ENCODE data around the gene EIF3L. TPM values are rescaled to one million over a fixed set of nuclear protein-coding genes. Genes with fewer than 3 reads are reported as not detected.

The EIF3L gene
- total RNA-seq, 1 donor from 2014 or later = 725 TPM

DNA sequence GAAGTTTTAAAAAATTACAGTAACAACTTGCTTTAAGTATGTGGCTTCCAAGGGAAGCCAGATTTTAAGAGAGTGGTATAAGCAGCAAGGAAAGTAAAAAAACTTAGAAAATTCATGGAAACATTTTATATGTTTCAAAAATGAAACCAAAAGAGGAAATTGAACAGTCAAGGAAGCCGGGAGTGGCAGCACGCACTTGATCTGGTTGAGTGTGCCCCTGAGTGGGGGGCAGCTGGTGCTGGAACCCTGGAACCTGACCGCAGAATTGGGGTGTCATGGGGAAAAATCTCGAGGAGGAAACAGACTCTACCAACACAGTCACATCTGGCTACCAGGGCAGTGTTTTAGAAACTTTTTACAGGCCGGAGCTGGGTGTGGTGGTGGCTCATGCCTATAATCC, 70.9 kb downstream of the EIF3L start:
- H3K36me3 Mint-ChIP-seq (ENCODE audit: low read depth) = no peaks in the 10 kb centered on the region
- no peaks in the 10 kb centered on the region for H3K4me1 Mint-ChIP-seq
- no peak for DNase-seq (ENCODE audit: low read depth, low spot score)
- TF ChIP-seq, protein P1, sequence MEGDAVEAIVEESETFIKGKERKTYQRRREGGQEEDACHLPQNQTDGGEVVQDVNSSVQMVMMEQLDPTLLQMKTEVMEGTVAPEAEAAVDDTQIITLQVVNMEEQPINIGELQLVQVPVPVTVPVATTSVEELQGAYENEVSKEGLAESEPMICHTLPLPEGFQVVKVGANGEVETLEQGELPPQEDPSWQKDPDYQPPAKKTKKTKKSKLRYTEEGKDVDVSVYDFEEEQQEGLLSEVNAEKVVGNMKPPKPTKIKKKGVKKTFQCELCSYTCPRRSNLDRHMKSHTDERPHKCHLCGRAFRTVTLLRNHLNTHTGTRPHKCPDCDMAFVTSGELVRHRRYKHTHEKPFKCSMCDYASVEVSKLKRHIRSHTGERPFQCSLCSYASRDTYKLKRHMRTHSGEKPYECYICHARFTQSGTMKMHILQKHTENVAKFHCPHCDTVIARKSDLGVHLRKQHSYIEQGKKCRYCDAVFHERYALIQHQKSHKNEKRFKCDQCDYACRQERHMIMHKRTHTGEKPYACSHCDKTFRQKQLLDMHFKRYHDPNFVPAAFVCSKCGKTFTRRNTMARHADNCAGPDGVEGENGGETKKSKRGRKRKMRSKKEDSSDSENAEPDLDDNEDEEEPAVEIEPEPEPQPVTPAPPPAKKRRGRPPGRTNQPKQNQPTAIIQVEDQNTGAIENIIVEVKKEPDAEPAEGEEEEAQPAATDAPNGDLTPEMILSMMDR (conservative IDR thresholded peaks at IDR 0.05) = no peak
- H3K27ac Mint-ChIP-seq (ENCODE audit: unreplicated experiment) = no peak overlapping the region
- H3K27me3 Mint-ChIP-seq (ENCODE audit: low read depth) = no peaks in the 10 kb centered on the region
- H3K4me3 Mint-ChIP-seq = no peak overlapping the region
- H3K9me3 Mint-ChIP-seq = no peaks in the 10 kb centered on the region

DNA sequence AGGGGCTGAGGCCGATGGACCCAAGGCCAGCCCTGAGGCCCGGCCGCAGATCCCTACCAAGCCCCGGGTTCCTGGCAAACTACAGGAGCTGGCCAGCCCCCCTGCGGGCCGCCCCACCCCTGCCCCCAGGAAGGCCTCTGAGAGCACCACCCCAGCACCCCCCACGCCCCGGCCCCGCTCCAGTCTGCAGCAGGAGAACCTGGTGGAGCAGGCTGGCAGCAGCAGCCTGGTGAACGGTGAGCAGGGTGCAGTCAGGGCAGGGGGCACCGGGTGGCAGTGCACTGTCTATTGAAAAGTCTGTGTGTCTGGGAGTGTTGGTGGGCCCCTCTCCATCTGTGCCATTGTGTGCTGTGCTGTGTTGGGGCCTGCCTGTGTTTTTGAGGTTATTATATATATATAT, 73.0 kb downstream of the EIF3L start:
- Mint-ChIP-seq H3K27me3 (ENCODE audit: low read depth) (no peaks in the 10 kb centered on the region), H3K4me1 (no peaks in the 10 kb centered on the region), H3K27ac (ENCODE audit: unreplicated experiment) (no peak overlapping the region), H3K9me3 (no peaks in the 10 kb centered on the region), H3K36me3 (ENCODE audit: low read depth) (no peaks in the 10 kb centered on the region), H3K4me3 (no peak overlapping the region)
- no peak for DNase-seq (ENCODE audit: low read depth, low spot score)
- TF ChIP-seq, protein P1 (conservative IDR thresholded peaks at IDR 0.05) = no peak

GRCh38 chr22:37923927-37924326, 74.7 kb downstream of the EIF3L start:
- no peak overlapping the region for H3K27ac Mint-ChIP-seq (ENCODE audit: unreplicated experiment)
- DNase-seq (ENCODE audit: low read depth, low spot score) = no peak
- no peaks in the 10 kb centered on the region for H3K9me3 Mint-ChIP-seq
- H3K4me1 Mint-ChIP-seq = no peaks in the 10 kb centered on the region
- TF ChIP-seq, protein P1 (conservative IDR thresholded peaks at IDR 0.05) = no peak
- no peaks in the 10 kb centered on the region for H3K27me3 Mint-ChIP-seq (ENCODE audit: low read depth)
- no peak overlapping the region for H3K4me3 Mint-ChIP-seq
- peaks cover 3% of the 10 kb centered on the region for H3K36me3 Mint-ChIP-seq (ENCODE audit: low read depth)

- Mint-ChIP-seq H3K36me3 (ENCODE audit: low read depth) (peaks cover 3% of the 10 kb centered on the region), H3K4me3 (no peak overlapping the region), H3K4me1 (no peaks in the 10 kb centered on the region), H3K27ac (ENCODE audit: unreplicated experiment) (no peak overlapping the region), H3K27me3 (ENCODE audit: low read depth) (no peaks in the 10 kb centered on the region), H3K9me3 (no peaks in the 10 kb centered on the region)
- no peak for DNase-seq (ENCODE audit: low read depth, low spot score)
- TF ChIP-seq, protein P1 (conservative IDR thresholded peaks at IDR 0.05) = no peak
These were observed 75.3 kb downstream of the EIF3L start for GRCh38 chr22:37924386-37925065.

DNA sequence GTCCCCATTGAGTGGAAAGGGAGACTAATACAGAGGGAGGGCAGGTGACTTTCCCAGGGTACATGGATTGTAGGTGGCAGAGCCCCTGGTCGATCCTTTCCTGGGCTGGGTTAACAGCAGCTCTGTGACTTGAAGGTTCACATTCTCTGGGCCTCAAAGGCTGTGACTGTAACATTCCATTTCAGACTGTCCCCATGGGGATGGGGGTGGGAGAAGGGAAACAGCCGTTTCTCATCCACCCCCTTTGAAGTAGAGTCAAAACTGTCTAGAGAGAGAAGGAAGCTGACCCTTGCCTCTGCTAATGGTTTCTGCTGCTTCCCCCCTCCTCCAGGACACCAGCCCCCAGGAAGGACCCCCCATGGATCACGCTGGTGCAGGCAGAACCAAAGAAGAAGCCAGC, 76.1 kb downstream of the EIF3L start:
- Mint-ChIP-seq H3K9me3 (no peaks in the 10 kb centered on the region), H3K4me3 (no peak overlapping the region), H3K4me1 (no peaks in the 10 kb centered on the region), H3K27ac (ENCODE audit: unreplicated experiment) (peak overlapping the region; percentile 78), H3K36me3 (ENCODE audit: low read depth) (peaks cover 3% of the 10 kb centered on the region), H3K27me3 (ENCODE audit: low read depth) (no peaks in the 10 kb centered on the region)
- TF ChIP-seq, protein P1 (conservative IDR thresholded peaks at IDR 0.05) = no peak
- DNase-seq (ENCODE audit: low read depth, low spot score) = no peak

Data from neural crest cell (in vitro differentiated cells).